ENCODE data around the gene TIAM2.

TIAM2 gene

DNA sequence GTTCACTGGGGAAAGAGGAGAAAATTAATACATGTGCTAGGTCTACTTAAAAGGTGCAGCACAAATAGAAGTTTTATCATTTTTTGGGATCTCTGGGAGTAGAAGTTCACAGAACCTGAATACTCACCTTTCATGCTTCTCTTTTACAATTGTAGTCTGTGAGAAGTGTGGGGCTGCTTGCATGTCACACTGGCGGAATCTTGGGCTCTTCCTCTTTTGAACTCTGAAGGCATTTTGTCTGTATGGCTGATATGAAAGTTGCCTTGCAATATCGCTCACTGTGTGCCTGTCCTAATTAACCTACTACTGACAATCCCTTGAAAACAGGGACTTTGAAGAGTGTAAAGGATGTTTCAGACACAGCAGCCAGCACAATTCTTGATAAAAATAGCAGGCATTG, 202.8 kb downstream of the TIAM2 start:
- no peaks in the 10 kb centered on the region for H4K20me1 ChIP-seq (ENCODE audit: insufficient read depth)
- H3K4me3 ChIP-seq (IDR thresholded peaks at IDR 0.05; ENCODE audit: insufficient read depth, low read depth, low read length), result no peak overlapping the region
- no peak overlapping the region for H3K9ac ChIP-seq
- H3K79me2 ChIP-seq (ENCODE audit: insufficient read depth, low read depth), result no peaks in the 10 kb centered on the region
- no peak overlapping the region for H3K27ac ChIP-seq
- H3K36me3 ChIP-seq (ENCODE audit: insufficient read depth), result no peaks in the 10 kb centered on the region
- no peaks in the 10 kb centered on the region for H3K27me3 ChIP-seq (ENCODE audit: insufficient read depth, low read depth)
- no peak overlapping the region for H3K4me2 ChIP-seq
- TF ChIP-seq CTCF (conservative IDR thresholded peaks at IDR 0.05; ENCODE audit: low read depth, low read length), result no peak
- no peak overlapping the region for H2AFZ ChIP-seq (ENCODE audit: low read depth)
- no peaks in the 10 kb centered on the region for H3K4me1 ChIP-seq (ENCODE audit: low read depth, poor library complexity, severe bottlenecking)

DNA sequence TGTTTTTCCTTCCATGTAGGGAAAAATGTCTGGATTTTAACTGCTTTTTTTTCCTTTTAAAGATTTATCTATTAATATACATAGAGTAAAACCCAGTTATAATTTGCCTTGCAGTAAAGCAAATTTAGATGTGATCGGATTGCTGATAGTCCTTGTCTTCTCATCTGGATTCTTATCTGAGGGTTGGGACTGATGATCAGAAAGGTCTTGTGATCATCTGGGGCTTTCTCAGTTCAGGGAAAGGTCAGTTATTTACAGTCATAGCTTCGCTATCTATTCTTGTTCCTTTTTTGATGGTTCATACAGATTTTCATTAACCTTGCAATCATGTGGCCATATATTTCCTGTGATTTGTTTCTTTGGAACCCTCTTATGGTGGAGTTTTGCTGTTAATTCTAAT, 204.9 kb downstream of the TIAM2 start:
- Histone ChIP-seq H3K4me1 (ENCODE audit: low read depth, poor library complexity, severe bottlenecking) (no peaks in the 10 kb centered on the region), H3K4me3 (IDR thresholded peaks at IDR 0.05; ENCODE audit: insufficient read depth, low read depth, low read length) (no peak overlapping the region), H3K79me2 (ENCODE audit: insufficient read depth, low read depth) (no peaks in the 10 kb centered on the region), H3K27me3 (ENCODE audit: insufficient read depth, low read depth) (no peaks in the 10 kb centered on the region), H2AFZ (ENCODE audit: low read depth) (no peak overlapping the region), H3K9ac (no peak overlapping the region), H3K27ac (no peak overlapping the region), H4K20me1 (ENCODE audit: insufficient read depth) (no peaks in the 10 kb centered on the region), H3K36me3 (ENCODE audit: insufficient read depth) (no peaks in the 10 kb centered on the region), H3K4me2 (no peak overlapping the region)
- TF ChIP-seq CTCF (conservative IDR thresholded peaks at IDR 0.05; ENCODE audit: low read depth, low read length), result no peak

DNA sequence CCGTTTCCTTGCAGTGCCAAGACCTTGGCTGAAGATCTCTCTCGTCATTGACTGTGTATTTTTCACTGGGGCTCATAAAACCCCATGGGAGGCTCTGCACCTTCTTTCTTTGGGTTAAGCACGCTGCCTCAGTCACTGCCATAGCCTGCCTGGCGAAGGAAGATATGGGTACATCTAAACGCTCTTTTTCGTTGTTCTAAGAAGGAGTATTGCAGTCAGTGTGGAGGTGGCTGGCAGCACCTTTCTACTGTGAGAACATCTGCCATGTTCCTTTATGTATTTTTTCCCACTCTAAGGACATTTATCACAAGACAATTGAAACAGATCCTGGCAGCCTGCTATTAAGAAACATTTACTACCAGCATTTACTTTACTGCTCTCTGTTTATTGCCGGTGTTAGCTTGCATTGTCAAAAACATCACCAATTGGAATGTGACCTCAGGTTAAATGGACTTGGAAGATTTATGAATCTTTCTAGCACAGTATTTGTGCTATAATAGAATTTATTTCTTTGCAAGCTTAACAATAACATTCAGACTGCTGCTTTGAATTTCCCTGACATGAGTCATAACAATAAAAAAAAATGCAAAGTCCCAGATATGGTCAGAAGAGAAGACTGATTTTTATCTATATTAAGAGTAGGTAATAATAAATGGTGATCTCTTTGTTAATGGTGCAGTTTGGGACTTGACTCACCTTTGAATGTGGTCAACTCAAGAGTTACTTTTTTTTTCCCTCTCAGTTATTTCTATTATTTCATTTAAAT, 206.5 kb downstream of the TIAM2 start:
- Histone ChIP-seq H3K79me2 (ENCODE audit: insufficient read depth, low read depth) (no peaks in the 10 kb centered on the region), H3K36me3 (ENCODE audit: insufficient read depth) (no peaks in the 10 kb centered on the region), H3K4me1 (ENCODE audit: low read depth, poor library complexity, severe bottlenecking) (no peaks in the 10 kb centered on the region), H4K20me1 (ENCODE audit: insufficient read depth) (no peaks in the 10 kb centered on the region), H3K4me2 (no peak overlapping the region), H3K4me3 (IDR thresholded peaks at IDR 0.05; ENCODE audit: insufficient read depth, low read depth, low read length) (no peak overlapping the region), H3K27me3 (ENCODE audit: insufficient read depth, low read depth) (no peaks in the 10 kb centered on the region), H3K9ac (no peak overlapping the region), H2AFZ (ENCODE audit: low read depth) (no peak overlapping the region), H3K27ac (no peak overlapping the region)
- TF ChIP-seq CTCF (conservative IDR thresholded peaks at IDR 0.05; ENCODE audit: low read depth, low read length), result no peak

DNA sequence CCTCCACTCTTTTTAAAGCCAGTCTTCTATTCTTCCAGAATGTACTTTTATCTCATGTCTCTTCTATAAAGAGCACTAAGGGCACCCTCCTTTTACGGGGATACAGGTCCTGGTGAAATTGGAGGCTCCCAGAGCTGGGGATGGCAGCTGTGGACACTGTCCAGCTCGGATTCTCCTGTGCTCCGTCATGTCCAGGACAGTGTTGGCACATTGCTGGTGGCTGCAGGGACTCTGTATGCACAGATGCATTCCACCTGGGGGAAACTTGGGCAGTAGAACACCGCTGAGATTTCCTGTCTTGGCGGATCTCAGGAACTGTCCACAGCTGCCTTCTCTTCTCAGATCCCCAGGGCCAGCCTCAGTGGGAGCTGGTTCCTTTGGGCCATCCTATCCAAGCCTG, 212.1 kb downstream of the TIAM2 start:
- Histone ChIP-seq H3K4me1 (ENCODE audit: low read depth, poor library complexity, severe bottlenecking) (no peaks in the 10 kb centered on the region), H3K4me2 (no peak overlapping the region), H4K20me1 (ENCODE audit: insufficient read depth) (no peaks in the 10 kb centered on the region), H2AFZ (ENCODE audit: low read depth) (no peak overlapping the region), H3K79me2 (ENCODE audit: insufficient read depth, low read depth) (no peaks in the 10 kb centered on the region), H3K9ac (no peak overlapping the region), H3K27ac (no peak overlapping the region), H3K27me3 (ENCODE audit: insufficient read depth, low read depth) (no peaks in the 10 kb centered on the region), H3K4me3 (IDR thresholded peaks at IDR 0.05; ENCODE audit: insufficient read depth, low read depth, low read length) (no peak overlapping the region), H3K36me3 (ENCODE audit: insufficient read depth) (no peaks in the 10 kb centered on the region)
- TF ChIP-seq CTCF (conservative IDR thresholded peaks at IDR 0.05; ENCODE audit: low read depth, low read length), result no peak
